ENCODE measurements around the gene TXNRD1.

Gene TXNRD1

DNA sequence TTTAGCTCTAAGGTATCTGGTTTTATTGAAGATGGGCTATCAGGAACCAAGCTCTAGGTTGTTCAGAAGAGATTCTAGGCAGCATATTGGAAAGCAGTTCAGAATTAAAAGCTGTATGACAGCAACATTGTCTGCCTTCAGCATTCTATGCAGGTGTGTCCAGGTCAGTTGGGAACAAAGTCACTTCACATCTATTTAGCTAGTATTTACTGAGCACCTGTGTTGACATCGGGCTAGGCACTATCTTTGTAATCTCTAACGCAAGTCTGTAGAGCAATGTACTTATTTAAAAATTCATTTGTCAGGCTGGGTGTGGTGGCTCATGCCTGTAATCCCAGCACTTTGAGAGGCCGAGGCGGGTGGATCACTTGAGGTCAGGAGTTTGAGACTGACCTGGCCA, 81.1 kb downstream of the TXNRD1 start:
- in situ Hi-C loops (cut with MboI; ENCODE audit: low sequenced_read_pairs), result no loop called here

DNA sequence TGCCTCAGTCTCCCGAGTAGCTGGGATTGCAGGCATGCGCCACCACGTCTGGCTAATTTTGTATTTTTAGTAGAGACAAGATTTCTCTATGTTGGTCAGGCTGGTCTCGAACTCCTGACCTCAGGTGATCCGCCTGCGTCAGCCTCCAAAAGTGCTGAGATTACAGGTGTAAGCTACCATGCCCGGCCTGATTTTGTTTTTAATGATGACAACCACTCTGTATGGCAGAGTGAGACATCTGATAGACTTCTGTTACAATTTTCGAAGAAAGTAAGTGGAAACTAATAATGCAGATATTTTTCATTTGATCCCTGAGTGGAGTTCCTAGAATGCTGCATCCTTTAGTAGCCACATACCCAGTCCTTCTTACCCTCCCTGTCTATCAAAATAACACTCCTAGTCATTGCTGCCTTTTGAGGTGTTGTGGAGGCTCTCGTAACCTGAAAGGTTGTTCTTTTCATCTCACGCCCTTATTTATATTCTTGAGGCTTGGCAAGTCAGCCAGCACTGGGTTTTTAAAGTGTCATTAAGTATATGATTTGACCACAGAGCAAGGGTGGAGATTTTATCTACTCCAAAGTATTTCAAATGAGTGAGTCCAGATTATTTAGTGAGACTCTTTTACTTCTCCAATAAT, 82.0 kb downstream of the TXNRD1 start:
- in situ Hi-C loops (cut with MboI; ENCODE audit: low sequenced_read_pairs), result no loop called here

DNA sequence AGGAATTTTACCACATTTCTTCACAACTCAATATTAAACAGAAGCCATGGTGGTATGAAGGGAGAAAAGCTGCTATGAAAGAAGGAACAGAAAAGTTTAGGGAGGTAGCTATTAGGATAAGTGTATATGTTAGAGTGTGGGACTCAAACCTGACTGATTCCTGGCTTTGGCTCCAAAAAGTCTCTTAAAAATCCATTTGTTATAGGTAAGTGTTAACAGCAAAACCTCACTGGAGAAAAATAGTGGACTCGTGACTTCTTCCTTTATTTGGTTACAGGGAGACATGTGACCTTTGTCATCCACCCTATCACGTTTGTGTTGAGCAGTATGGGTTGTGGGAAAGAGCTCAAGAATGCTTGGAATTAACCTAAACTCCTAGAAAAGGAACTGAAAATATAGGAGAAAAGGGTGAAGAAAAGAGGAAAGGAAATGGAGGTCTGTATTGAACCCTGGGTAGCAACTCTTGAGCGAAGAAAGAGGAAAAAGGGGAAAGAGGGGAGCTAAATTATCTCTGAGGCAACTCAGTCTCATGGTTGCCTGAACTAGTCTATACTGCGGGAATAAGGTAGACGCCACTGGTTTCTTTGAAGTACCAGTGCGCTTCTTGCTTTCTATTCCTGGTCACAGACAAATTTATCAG, 84.4 kb downstream of the TXNRD1 start:
- in situ Hi-C loops (cut with MboI; ENCODE audit: low sequenced_read_pairs), result no loop called here

DNA sequence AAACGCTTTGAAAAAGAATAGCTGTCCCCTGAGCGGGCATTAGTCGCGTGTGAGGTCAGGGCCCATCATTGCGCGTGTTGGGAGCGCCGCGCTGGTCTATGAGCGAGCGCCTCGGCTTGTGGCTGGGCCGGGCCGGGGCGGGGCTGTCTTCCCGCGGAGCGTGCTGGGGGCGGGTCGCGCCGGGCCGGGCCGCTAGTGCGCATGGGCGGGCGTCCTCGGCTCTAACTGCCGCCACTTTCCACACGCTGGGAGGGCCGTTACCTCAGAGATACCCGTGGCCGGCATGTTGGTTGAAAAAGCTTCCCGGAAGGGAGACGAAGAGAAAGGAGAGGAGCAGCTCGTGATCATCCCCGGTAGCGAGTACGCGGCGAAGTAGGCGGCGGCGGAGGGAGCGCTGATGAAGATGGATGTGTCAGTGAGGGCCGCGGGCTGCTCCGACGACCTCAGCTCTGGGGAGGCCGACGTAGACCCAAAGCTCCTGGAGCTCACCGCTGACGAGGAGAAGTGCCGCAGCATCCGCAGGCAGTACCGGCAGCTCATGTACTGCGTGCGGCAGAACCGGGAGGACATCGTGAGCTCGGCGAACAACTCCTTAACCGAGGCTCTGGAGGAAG, 88.1 kb downstream of the TXNRD1 start, which contains the start of gene EID3:
TSS of gene EID3 (plus strand) at position 202 of the 614 bp plus-strand sequence. CDS start at position 398, 196 bp downstream.
- in situ Hi-C loops (cut with MboI; ENCODE audit: low sequenced_read_pairs), result no loop called here

DNA sequence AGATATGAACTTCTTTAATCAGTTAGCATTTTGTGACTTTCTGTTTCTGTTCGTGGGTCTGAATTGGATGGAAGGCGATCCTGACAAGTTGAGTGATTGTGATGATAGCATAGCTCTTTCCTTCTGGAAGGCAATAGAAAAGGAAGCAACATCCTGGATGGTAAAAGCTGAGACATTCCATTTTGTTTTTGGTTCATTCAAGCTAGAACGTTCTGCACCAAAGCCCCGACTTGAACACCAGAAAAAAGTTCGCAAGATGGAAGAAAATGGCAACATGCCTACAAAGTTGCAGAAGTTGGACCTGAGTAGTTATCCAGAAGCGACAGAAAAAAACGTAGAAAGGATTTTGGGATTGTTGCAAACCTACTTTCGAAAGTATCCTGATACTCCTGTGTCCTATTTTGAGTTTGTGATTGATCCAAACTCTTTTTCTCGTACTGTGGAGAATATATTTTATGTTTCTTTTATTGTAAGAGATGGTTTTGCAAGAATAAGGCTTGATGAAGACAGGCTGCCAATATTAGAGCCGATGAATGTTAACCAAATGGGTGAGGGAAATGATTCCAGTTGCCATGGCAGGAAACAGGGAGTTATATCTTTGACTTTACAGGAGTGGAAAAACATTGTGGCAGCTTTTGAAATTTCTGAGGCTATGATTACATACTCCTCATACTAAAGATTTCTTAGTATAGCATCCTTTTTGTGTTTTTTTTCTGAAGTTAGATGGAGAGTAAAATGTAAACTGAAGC, 88.9 kb downstream of the TXNRD1 start:
- in situ Hi-C loops (cut with MboI; ENCODE audit: low sequenced_read_pairs), result no loop called here

DNA sequence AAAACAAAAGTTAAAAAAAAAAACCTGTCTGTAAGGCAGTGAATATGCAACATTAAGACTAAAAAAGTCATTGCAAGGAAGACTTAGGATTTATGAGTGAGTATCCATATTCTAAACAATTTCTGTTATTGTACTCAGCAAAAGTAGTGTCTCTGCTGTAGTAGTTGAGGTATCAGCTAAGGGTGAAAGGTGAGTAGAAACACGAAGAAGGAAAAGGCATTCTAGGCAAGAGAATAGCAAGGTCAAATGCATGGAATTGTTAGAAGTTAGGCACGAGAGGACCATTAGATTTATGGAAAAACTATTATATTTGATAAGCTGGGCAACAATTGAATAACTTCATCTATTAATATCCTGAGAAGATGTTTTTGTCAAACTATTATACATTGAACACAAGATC, 89.8 kb downstream of the TXNRD1 start:
- in situ Hi-C loops (cut with MboI; ENCODE audit: low sequenced_read_pairs), result no loop called here

DNA sequence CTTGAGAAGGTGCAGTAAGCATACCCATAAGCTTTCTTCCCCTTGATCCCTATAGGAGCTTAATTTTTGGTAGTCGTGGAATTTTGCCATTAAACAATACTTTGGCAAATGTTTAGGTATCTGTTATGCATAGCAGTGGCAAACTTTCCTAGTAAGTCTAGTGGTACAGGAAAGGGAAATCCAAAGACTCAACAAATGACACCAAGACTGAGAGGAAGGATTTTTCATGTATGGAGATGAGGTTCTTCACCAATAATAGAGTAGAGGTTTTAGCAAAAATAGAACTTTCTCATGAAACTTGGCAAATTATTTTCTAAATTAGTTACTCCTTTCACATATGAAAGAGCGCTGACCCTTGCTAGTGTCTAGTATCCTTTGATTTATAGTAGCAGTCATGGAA, 90.8 kb downstream of the TXNRD1 start:
- in situ Hi-C loops (cut with MboI; ENCODE audit: low sequenced_read_pairs), result no loop called here

DNA sequence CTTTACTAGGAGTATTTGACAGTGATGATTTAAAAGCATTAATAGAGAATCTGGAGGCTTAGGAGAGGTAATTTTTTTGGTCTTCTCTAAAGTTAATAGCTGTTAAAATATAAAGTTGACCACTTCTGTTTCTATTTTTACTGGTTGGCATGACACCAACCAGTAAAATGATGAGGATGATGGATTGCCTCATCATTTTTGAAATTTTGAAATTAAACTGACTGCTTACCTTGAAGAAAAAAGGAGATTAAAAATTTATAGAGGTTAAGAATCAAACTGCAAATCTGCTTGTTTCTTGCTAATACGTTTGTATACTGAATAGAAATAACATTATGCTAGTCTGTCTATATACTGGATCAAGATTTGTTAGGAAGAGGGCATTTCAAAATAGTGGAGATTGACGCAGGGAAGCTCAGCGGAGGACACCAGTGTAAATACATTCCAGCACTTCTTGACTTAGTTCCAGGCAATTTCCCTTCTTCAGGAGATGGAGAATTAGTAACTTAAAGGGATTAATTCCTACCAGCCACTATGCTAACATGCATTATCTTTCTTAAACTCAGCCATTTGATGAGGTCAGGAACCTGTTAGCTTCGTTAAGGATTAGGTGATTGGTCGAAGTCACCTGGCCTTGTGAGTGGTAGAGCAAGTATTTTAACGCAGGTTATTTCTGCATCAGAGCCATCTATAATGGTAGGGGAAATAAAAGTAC, 91.5 kb downstream of the TXNRD1 start:
- in situ Hi-C loops (cut with MboI; ENCODE audit: low sequenced_read_pairs), result no loop called here

DNA sequence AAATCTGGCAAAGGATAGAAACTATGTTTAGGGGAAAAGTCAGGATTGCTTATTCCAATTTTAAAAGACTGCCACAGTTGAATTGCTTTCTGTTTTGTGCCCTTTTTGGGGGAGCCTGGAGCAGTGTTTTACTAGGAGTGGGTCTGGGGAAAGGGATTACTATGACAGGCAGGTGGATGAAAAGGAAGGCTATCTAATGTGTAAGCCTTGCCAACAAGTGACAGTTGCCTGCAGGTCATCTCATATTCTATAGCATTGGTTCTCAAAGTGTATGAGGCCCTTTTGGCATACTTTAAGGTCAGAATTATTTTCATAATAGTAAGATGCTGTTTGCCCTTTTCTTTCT, 92.0 kb downstream of the TXNRD1 start:
- in situ Hi-C loops (cut with MboI; ENCODE audit: low sequenced_read_pairs), result no loop called here

DNA sequence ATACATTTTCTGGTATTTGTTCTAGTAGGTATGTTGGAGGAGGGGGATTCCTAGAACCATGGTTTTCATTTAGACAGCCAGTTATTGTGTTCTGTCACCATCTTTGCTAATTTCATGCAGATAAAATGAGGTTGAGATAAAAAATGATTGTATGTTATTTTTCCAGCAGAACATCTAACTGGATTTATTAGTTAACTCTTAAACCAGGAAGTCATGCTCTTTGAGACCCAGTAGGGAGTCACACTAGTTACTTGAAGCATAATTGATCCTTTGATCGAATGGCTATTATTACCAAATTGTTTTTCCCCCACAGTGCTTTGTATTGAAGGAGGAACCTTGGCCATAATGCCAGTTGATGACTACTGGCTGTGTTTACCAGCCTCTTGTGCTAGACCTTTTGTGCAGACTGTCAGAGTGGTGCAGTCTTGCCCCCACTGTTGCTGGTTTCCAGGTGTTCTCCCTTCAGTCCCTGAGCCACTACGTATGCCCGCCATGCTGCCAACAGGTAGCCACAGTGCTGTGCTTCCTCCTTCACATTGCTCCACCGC, 93.9 kb downstream of the TXNRD1 start:
- in situ Hi-C loops (cut with MboI; ENCODE audit: low sequenced_read_pairs), result no loop called here

DNA sequence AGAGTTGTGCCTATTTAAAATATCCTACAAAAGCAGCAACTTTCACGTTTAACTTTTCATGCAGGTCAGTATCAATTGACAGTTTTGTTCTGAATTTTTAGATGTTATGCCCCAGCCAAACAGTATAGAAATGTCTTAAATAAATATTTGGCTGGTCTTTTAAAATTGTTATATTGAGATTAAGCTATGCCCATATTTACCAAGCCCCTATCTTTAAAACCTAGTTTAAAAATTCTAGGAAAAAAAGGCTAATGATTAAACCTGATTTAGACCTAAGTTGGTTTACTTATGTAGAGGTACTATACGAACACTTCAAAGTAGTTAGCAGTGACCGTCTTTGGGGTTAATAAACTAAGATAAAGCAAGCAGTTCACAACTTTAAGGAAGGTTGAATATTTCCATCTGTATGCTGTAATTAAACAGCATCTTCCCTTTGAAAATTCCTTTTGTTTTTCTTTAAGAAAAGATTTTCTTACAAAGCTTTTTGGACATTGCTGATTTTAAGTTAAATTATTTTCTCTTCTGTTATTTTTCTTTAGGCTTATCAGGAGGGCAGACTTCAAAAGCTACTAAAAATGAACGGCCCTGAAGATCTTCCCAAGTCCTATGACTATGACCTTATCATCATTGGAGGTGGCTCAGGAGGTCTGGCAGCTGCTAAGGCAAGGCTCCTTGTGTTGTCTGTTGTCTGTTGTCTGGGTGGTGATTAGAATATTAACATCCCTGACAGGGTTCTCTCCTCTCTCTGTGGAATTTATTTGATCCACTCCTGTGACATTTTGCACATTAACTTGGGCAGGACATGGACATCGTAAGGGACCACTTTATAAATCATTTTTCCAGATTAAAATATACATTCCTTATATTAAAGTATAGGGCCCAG, 95.4 kb downstream of the TXNRD1 start:
- in situ Hi-C loops (cut with MboI; ENCODE audit: low sequenced_read_pairs), result no loop called here

DNA sequence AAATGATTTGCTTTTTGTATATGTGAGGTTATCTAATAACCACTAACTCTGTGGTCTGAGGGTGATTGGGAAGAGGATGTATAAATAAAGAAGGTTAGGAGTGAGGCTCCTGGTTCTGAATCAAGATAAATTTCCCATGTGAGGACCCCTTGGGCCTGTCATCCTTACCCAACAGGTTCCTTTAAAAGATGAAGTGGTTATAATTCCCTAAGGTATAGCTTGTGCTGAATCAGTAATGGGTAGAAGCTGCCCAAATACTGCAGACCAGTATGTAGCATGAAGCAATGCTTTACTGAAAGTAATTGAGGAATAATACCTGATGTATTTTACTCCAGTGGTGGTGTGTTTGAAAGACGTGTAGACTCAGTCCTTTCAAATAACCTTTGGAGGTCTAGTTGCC, 96.6 kb downstream of the TXNRD1 start:
- in situ Hi-C loops (cut with MboI; ENCODE audit: low sequenced_read_pairs), result no loop called here

DNA sequence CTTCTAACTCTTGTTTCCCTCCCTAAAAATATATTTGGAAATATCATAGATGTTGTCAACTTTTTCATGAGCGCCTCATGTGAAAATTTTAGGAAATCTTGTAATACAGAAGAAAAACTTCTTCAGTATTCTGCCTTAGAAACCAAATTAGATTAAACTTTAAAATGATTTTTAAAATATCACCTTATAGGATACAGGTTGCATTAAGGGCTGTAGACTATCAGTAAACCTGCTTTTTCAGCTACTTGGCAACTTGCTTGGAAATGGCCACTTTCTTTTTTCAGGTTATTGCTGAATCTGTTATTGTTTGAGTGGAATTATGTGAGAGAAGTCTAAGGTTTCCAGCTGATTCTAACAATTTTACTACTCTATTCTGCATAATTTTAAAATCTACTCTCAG, 97.1 kb downstream of the TXNRD1 start:
- in situ Hi-C loops (cut with MboI; ENCODE audit: low sequenced_read_pairs), result no loop called here

DNA sequence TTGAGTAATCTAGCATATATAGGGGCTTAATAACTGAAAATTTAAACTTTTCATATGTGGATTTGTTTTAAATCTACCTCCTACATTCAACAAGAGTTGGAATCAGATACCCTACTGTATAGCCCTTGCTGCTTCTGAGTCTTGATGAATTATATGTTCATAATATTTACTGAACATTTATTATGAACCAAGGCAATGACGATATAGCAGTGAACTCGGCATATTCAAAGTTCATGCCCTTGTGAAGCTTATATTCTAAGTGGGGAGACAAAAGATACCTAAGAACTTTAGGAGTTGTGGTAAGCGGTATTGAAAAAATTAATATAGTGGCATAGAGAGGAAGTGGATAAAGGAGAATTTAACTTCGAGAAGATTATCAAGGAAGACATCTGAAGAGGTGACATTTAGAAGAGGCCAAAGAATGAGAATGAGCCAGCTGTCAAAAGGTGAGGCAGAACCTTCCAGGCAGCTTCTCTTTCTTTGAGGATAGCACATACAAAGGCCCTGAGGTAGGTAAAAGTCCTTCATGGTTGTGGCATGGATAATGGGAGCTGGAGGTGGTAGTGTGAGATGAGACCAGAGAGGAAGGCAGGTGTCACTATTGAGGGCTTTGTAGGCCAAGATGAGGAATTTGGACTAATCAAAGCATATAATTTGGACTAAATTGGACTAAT, 98.1 kb downstream of the TXNRD1 start:
- in situ Hi-C loops (cut with MboI; ENCODE audit: low sequenced_read_pairs), result no loop called here

DNA sequence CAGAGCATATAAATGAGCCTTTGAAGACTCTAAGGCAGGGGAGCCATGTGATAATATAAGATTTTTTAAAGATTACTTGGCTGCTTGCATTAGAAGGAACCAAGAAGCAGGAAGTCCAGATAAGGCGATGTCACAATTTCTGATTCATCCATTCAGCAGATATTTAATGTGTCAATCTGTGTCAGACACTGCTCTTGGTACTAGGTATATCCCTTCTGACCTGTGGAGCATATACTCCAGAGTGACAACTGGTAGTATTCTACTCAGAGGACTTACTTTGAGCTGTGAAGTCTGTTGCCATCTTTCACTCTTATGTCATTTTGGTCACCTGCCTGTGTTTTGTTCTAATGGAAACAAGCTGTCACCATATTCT, 98.6 kb downstream of the TXNRD1 start:
- in situ Hi-C loops (cut with MboI; ENCODE audit: low sequenced_read_pairs), result no loop called here

DNA sequence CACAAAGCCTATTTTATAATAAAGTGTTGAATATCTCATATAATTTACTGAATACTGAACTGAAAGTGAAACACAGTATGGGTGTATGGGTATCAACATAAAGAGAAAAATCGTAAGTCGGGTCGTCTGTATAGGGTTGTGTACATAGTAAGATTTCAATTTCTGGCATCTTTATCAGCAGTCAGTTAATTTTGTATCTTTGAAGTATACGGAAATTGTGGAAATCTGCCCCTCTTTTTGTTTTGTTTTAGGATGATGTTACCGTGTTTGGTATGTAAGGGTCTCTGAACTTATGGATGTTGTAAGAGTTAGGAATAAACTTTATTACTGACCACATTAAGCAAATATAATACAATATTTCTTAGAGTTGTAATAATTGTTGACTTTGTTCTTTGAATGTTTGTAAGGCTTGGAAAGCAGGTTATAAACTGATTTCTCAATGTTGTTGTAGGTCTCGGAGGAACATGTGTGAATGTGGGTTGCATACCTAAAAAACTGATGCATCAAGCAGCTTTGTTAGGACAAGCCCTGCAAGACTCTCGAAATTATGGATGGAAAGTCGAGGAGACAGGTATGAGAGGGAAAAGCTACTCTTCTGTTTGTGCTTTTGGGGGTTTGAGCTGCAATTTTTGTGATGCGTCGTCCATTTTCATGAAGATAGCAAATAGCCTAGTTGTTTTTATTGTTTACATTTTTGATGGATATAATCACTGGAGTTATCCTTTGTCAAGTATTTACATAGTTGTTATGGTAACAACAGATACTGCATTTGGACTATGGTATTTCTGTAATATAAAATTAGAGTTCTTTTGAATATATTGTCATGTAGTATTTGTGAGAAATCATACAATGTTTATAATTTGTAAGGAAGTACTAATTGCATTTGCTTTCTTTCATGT, 100.0 kb downstream of the TXNRD1 start:
- in situ Hi-C loops (cut with MboI; ENCODE audit: low sequenced_read_pairs), result no loop called here

DNA sequence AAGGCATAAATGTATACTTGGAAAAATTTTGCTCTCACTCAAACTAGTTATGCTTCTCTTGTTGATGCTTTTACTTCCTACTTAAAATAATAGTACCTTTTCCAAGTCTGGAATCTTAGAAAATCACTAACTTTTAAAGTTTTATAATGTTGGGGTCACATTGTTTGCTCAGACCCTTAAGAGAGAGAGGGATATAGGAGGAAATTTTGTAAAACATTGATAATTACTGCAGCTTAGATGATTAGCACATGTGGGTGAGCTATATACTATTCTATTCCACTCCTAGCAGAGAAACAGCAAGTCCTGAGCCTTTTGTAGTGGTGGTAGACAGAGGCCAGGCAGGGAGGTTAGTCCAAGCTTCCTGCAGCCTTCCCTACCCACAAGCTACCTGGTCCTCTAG, 101.4 kb downstream of the TXNRD1 start:
- in situ Hi-C loops (cut with MboI; ENCODE audit: low sequenced_read_pairs), result no loop called here

DNA sequence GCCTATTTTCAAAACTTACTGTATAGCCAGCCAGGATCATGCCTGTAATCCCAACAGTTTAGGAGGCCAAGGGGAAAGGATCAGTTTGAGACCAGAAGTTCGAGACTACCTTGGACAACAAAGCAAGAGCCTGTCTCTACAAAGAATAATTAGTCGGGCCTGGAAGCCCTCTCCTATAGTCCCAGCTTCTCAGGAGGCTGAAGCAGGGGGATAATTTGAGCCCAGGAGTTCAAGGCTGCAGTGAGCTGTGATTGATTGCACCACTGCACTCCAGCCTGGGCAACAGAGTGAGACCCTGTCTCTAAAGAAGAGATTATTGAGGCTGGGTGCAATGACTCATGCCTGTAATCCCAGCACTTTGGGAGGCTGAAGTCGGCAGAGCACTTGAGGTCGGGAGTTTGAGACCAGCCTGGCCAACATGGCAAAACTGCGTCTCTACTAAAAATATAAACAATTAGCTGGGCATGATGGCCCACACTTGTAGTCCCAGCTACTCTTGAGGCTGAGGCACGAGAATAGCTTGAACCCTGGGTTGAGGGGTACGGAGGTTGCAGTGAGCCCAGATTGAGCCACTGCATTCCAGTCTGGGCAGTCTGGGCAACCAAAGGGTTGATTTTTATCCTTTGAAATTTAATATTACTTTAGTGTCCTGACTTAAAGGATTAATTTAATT, 102.1 kb downstream of the TXNRD1 start:
- in situ Hi-C loops (cut with MboI; ENCODE audit: low sequenced_read_pairs), result no loop called here
